Kidney (tissue), 14 donors: ENCODE data around the gene NPPC. TPM values are rescaled to one million over a fixed set of nuclear protein-coding genes. Genes with fewer than 3 reads are reported as not detected.

Experiments
- DNase-seq, 5 donors: peaks; one replicate each; pipeline ENCODE4 v3.0.0-alpha.2; 2013 to 2020
- FAIRE-seq: peaks from 2 replicates; lab custom pipeline; 2012; peaks lifted over from hg19 to GRCh38; lab: Jason Lieb, UNC
- H3K27ac ChIP-seq, 2 donors: one replicate each; pipeline ENCODE4 v1.7.0; 2013; ENCODE audit warnings: low read depth in 2 of 2, low read length in 2 of 2, inconsistent platforms in 1 of 2
- H3K27me3 ChIP-seq: one replicate; pipeline ENCODE4 v1.7.1; 2013; ENCODE audit warnings: low read length, inconsistent platforms; ENCODE audit not compliant: control insufficient read depth, insufficient read depth
- H3K36me3 ChIP-seq, 3 donors: one replicate each; pipeline versions ENCODE4 v1.7.0 to v1.7.1; 2013; ENCODE audit warnings: low read length in 3 of 3, control low read depth in 1 of 3, inconsistent platforms in 1 of 3; ENCODE audit not compliant: insufficient read depth in 3 of 3, control insufficient read depth in 2 of 3
- H3K4me1 ChIP-seq, 3 donors: one replicate each; pipeline versions ENCODE4 v1.7.0 to v1.7.1; 2013; ENCODE audit warnings: low read length in 3 of 3, inconsistent platforms in 1 of 3, low read depth in 1 of 3; ENCODE audit not compliant: control insufficient read depth in 2 of 3, insufficient read depth in 2 of 3
- H3K4me3 ChIP-seq, 3 donors: one replicate each; pipeline versions ENCODE4 v1.7.0 to v1.8.1; 2013; ENCODE audit warnings: low read length in 3 of 3, control low read depth in 1 of 3, inconsistent platforms in 1 of 3
- H3K9ac ChIP-seq, 3 donors: one replicate each; pipeline versions ENCODE4 v1.7.0 to v1.7.1; 2013; ENCODE audit warnings: low read length in 3 of 3, control low read depth in 1 of 3, inconsistent platforms in 1 of 3
- H3K9me3 ChIP-seq, 3 donors: one replicate each; pipeline versions ENCODE4 v1.7.0 to v1.7.1; 2013; ENCODE audit warnings: low read length in 3 of 3, control low read depth in 1 of 3, inconsistent platforms in 1 of 3; ENCODE audit not compliant: control insufficient read depth in 2 of 3, insufficient read depth in 1 of 3
- intact Hi-C: fragments of 100-400 bp; cut with DNase I; formaldehyde crosslinking; loops from one replicate; pipeline ENCODE4 v1.11.1; 2022
- polyA plus RNA-seq: library from polyadenylated mRNA; stranded (reverse); fragments of 350-450 nt; fragmentation: Illumina TruSeq; extraction: RNeasy Lipid Tissue Mini Kit (QIAGEN cat#74804); gene quantifications from one replicate; pipeline ENCODE4 v1.2.3, GENCODE V29; 2014; ENCODE audit warnings: low read depth, low replicate concordance; ENCODE audit not compliant: insufficient read depth
- total RNA-seq: library from RNA; stranded (reverse); fragmentation: NEBNext Ultra II Directional; extraction: Animal tissue kit (Norgen Biotek cat#: 25700); gene quantifications from one replicate; pipeline ENCODE4 v1.2.1, GENCODE V29; 2021
- TF ChIP-seq, protein P1 (sequence below): IDR thresholded peaks from 3 replicates; pipeline ENCODE4 v1.5.1; 2012; ENCODE audit warnings: mild to moderate bottlenecking, moderate library complexity, borderline replicate concordance; ENCODE audit not compliant: insufficient read depth; ENCODE audit errors: extremely low read depth
- donor health status: control.
- donor health status: control.
- donor health status: control.
- donor health status: control.
- donor health status: control.
- donor health status: DM: yes; HTN: yes; CAD: no.
- donor health status: Normal renal cell carcinoma (clear cell type).

Gene NPPC
- total and polyA plus RNA-seq, 2 donors from 2014 or later: not detected

DNA sequence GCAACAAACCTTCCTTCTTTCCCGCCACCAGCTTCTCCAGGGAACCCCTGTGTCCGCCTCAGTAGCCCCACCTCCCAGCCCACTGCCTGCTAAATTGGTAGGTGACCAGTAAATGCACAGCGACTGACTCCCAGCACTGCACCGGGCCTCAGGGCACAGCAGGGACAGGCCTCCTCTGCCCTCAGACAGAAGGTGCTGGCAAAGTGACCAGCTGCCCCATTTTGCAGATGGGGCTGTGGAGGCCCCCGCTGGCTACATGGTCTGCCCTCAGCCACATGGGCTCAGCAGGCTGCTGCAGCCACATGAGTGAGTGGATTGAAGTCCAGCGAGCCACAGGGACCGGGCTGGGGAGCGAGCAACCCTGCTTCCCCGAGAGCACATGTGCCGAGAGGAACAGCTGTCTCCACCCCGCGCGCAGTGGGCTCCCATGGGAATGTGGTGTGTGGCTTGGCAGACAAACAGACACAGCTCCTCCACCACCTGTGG, 7.8 kb upstream of the NPPC start:
- intact Hi-C loops: no loop called here
- no peak for DNase-seq
- FAIRE-seq: no peak
- TF ChIP-seq, protein P1, sequence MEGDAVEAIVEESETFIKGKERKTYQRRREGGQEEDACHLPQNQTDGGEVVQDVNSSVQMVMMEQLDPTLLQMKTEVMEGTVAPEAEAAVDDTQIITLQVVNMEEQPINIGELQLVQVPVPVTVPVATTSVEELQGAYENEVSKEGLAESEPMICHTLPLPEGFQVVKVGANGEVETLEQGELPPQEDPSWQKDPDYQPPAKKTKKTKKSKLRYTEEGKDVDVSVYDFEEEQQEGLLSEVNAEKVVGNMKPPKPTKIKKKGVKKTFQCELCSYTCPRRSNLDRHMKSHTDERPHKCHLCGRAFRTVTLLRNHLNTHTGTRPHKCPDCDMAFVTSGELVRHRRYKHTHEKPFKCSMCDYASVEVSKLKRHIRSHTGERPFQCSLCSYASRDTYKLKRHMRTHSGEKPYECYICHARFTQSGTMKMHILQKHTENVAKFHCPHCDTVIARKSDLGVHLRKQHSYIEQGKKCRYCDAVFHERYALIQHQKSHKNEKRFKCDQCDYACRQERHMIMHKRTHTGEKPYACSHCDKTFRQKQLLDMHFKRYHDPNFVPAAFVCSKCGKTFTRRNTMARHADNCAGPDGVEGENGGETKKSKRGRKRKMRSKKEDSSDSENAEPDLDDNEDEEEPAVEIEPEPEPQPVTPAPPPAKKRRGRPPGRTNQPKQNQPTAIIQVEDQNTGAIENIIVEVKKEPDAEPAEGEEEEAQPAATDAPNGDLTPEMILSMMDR: no peak
- Histone ChIP-seq H3K27me3 (no peaks in the 10 kb centered on the region), H3K36me3 (no peaks in the 10 kb centered on the region), H3K4me1 (no peaks in the 10 kb centered on the region), H3K9me3 (no peaks in the 10 kb centered on the region), H3K9ac (no peak overlapping the region), H3K4me3 (no peak overlapping the region), H3K27ac (no peak overlapping the region)

- DNase-seq (no peak), FAIRE-seq (no peak)
- H3K9ac ChIP-seq: no peak overlapping the region
- TF ChIP-seq, protein P1: no peak
- intact Hi-C loops: no loop called here
- peaks cover 2% of the 10 kb centered on the region for H3K27me3 ChIP-seq
- H3K4me3 ChIP-seq: no peak overlapping the region
- H3K27ac ChIP-seq: no peak overlapping the region
- H3K9me3 ChIP-seq: no peaks in the 10 kb centered on the region
- no peaks in the 10 kb centered on the region for H3K36me3 ChIP-seq
- H3K4me1 ChIP-seq: no peaks in the 10 kb centered on the region
Measured at GRCh38 chr2:231932985-231933915, 7.1 kb upstream of the NPPC start.

GRCh38 chr2:231932711-231932970, 6.4 kb upstream of the NPPC start:
- Histone ChIP-seq H3K9me3 (no peaks in the 10 kb centered on the region), H3K9ac (no peak overlapping the region), H3K4me3 (no peak overlapping the region), H3K27ac (no peak overlapping the region), H3K36me3 (no peaks in the 10 kb centered on the region), H3K4me1 (no peaks in the 10 kb centered on the region), H3K27me3 (peaks cover 5% of the 10 kb centered on the region)
- TF ChIP-seq, protein P1: no peak
- DNase-seq (no peak), FAIRE-seq (no peak)
- intact Hi-C loops: no loop called here
